GDM1 (cell line): ENCODE results near the gene NGB.

Experiments
- DNase-seq: peaks from one replicate; lab custom pipeline; 2025; lab: John Stamatoyannopoulos, UW

The NGB gene

DNA sequence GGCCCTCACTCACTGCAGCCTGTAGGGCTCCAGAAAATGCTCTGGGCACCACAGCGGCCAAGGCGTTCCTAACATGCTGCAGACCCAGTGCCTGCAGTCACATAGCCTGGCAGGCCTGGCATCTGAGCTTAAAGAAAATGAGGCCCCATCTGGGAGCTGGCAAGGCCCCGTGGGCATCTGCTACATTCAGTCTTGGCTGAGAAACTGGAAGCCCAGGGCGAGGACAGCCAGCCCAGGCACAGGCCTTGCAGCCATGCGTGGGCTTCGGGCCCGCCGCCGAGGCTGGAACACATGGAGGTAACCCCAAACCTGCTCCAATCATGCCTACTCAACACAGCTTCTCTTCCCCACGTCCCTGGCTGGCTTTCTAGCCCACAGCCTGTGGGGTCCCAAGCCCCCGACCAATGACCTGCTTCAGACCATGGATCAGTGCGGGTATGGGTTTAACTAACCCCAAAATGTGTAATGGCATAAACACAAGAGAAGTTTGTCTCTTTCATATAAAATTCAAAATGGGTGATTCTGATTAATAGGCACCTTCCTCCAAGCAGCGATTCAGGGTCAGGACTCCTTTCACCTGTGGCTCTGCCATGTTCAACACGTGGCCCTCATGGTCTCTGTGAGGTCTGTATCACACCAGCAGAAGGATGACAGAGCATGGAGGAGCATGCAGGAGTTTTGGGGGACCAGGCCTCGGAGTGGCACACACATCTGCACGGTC, 6.4 kb downstream of the NGB start:
- DNase-seq, result no peak

DNA sequence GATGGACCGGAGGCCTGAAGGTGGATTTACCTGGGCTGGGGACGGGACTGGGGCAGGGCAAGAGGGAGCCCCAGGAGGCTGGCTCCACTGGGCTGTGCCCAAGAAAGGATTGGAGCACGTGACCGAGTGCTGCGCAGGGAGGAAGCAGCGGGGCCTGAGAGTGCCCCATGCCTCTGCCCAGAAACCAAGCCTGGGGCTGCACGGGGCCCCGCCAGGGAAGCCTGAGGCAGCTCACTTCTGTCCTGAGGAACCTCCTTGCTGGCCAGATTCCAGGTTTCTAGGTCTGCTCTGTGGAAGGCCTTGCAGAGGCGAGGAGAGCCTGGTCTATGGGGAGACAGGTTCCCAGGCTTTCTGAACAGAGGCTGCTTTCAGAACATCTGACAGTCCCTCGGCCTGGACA, 10.4 kb downstream of the NGB start:
- no peak for DNase-seq

DNA sequence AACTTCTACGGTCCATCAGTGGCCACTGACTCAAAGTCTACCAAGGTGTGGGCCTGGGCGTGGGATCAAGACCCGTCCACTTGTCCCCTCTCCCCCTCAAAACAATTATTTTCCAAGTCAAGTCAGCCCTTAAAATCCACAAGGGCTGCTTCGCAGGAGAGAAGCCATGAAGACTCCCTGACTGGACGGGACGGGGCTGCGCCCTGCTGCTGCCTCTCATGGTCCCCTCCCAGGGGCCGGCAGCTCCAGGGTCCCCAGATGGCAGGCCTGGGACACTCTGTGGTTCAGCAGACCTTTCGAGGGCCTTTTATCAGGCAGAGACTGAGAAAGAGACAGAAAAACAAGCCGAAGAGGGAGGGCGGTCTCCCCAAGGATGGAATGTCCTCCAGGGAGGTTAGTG, 10.8 kb downstream of the NGB start:
- no peak for DNase-seq

DNA sequence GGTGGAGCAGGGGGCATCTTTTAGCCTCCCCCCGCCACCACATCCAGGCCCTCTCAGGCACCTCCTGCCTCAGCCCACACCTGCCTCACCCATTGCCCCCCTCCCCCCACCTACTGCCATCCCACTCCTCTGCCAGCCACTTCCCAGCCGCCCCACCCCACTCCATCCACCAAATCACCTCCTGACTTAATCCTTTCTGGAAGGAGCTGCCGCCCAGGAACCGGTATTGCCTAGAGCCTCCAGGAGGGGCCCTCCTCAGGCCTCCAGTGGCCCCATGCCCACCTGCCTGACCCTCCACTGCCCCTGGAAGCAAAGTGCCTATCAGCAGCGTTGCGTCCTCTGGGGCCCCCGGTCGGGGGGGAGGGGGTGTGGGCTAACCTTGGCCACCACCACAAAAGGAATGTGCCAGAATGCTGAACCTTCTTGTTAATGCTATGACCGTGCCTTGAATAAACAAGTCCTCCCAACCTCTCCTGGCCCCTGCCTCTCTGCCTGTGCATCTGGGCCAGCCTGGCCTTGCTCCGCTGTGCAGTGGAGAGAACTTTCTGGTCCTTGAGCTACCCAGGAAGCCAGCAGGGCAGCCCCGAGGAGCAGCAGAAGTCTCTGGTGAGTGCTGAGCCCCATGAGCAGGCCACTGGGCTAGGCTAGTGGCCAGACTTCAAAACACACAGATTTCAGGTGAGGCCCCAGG, 11.8 kb downstream of the NGB start:
- DNase-seq, result no peak

DNA sequence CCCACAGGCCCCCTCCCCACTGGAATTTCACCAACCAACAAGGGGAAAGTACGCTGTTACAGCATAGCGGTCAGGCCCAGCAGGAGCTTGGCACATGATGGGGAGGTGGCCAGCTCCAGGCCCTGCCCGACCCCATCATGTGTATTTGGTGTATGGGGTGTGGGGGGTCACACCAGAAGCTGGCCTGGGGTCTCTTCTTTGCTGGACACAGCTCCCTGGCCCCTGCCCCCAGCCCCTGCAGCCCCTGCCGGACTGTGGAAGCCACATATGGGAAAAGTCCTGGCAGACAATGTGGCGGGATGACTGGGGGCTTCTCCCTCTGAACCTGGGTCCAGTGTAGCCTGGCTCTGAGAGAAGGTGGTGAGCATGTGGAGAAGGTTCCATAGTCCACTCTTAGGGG, 12.4 kb downstream of the NGB start:
- DNase-seq, result no peak

DNA sequence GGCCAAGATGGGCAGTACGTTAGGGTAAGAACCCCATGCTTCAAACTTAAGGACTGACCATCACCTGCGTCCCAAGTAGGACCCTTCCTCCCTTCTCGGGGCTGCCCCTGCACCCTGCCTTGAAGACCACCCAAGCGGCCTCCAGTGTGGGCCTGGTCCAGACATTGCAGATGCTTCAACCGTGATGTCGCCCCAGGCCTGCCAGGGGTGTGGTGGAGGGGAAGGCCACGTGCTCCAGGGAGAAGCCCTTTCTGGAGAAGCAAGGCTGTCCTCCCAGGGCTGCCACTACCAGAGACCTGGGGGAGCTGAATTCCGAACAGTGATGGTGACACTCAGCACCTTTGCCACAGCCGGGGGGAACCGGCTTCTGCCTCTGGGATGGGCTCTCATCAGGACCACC, 13.3 kb downstream of the NGB start:
- DNase-seq, result no peak

DNA sequence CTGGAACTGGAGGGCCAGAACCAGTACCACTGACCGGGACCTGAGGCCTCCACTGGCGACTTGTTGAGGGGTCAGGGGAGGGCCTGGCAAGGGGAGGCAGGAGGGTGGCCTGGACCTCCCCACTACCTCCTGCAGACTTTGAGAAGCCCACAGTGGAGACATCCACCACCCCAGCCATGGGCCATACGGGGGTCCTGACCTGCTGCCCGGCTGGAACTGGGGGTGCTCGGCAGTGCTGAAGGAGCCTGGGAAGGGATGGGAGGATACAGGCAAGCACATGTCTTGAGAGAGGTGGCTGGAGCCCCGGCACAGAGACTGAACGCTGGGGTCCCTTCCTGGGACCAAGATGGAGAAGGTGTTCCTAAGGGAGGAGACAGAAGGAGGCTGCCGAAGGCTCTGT, 14.3 kb downstream of the NGB start:
- no peak for DNase-seq

DNA sequence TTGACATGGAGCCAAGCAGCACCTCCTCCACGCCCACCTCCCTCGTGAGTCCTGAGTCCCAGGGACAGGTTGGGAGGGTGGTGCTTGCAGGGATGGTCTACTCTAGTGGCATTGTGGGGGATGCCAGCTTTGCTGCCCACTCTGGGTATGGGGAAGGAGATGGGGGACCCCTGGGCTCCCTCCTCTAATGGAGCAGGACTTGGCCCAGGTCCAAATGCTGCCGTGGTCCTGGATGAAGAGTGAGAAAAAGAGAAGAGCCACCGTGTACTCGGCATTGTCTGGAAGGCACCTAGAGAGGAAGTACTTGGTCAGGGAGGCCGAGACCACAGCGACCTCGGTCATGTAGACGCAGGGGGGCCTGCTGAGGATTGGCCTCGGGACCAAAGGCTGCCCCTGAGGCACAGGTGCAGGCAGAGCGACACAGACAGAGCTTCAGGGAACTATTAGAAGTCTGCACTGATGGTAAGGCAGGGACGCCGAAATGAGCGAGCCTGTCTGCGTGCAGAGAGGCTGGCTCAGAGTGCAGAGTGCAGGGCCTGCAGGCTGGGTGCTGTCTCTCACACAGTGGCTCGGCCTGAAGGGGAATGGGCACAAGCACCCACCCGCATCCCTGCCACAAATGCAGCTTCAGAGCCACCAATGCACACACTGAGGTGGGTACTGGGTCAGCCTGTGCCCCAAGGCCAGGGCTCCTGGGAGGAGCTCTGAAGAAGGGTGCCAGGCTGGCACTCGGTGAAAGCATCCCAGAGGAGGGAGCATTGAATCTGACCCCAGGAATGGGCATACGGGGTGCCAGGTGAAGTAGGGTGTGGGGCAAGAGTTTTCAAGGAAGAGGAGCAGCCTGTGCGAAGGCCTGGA, 17.4 kb downstream of the NGB start:
- no peak for DNase-seq

DNA sequence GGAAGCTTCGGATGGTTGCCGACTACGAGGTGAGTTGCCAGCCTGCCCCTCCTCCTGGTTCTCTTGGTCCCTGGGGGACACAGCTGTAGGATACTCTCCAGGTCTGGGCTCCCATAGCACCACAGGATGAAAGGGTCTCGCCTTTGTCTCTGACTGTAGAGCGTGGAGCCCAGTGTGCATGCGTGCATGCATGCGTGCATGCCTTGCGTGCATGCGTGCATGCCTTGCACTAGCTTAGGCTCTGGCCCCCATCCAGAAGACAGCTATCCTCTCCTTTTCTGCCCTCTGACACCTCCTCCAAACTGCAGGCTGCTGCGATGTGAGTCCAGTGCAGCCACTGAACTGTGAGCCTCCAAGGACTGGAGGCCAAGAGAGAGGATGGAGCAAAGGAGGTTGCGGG, 19.1 kb downstream of the NGB start:
- DNase-seq, result no peak

DNA sequence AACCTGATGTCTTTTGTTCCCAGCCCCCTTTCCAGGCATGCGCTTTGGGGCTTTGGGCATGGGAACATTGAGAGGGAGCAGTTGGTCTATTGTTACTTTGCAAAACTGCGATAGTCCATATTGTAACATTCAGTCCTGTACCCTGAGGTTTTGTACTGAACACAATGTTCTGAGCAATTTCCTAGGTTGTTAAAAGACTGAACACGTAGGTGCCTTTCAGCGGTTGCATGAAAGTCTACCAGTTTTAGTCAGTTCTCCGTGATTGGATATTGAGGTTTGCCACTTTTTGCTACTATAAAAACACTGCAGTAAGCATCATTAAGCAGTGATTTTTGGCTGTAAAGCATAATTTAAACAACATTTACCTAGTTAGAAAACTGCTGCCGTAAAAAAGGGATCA, 20.1 kb downstream of the NGB start:
- no peak for DNase-seq

DNA sequence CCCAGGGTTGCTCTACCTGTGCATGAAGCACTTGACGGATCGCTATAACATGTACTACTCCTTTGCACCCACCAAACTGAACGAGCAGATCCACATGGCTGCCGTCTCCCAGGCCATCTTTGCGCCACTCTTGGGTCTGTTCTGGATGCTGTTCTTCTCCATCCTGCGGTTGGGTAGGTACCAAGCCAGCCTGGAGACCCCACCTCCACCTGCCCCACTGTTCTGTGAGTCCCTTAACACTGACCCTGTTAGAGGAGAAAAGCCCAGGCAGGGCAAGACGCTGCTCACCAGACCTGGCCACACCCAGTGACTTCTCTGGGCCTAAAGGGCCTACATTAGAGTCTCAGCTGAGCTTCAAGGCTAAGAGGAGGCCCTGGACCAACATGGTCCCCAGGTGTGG, 21.7 kb downstream of the NGB start:
- DNase-seq, result no peak

DNA sequence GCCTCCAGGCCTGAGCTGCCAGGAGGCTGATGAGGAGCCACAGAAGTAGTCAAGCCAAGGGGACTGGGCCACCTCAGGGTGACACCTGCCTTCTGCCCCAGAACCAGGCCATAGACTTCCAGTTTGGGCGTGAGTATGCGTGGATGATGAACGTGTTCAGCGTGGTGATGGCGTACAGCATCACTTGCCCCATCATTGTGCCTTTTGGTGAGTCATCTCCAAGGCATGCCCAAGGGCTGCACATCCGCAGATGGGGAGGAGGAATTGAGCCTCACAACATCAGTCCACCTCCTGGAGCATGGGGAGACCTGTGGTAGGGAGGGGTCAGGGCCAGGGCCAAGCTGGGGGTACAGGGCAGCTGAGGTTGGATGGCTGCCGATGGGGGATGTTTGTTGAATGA, 22.3 kb downstream of the NGB start:
- no peak for DNase-seq

DNA sequence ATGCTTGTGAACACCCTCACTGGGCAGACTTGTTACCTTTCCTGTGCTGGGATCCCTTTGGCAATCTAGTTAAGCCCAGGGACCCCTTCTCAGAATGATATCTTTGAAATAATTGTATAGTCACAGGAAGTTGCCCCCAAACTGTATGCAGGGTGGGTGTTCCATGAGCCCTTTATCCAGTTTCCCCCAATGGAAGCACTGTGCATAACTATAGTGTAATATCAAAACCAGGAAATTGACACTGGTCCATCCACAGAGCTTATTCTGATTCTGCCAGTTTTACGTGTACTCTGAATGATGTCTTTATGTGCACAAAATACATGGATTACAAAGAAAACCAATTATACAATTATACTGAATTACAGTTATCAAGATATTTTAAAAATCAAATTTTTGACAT, 24.2 kb downstream of the NGB start:
- no peak for DNase-seq

DNA sequence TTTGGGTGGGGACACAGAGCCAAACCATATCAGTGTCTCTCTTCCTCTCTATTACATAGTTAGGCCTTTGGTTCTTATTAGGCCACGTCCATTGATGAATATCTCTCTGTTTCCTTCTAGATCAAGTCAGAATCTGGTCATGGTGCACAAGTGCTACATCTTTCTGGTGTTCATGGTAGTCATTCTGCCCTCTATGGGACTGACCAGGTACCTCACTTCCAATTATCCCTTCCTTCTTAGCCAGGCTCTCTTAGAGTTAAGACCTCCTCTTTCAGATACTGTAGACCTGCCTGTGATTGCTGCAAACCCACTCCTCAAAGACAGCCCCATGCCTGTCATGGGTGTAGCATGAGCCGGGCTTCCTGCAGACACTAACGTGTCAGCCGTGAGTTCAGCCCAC, 25.2 kb downstream of the NGB start:
- DNase-seq, result no peak

DNA sequence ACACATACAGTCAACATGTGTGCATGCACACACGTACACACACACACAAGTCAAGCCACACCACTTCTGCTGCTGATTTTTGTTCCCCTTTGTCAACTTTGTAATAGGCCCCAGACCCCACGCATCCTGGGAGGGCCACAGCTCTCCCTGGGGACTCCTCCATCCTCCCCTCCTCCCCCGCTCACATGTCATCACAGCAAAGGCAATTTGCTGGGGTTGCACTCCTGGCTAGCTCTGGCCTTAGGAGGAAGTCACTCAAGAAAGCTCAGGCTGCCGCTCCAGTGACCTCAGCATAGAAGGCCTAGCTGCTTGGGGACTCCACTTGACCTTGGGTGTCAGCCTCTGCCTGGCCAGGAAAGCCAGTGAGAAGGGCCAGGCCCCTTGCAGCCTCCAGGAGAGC, 27.2 kb downstream of the NGB start:
- no peak for DNase-seq

DNA sequence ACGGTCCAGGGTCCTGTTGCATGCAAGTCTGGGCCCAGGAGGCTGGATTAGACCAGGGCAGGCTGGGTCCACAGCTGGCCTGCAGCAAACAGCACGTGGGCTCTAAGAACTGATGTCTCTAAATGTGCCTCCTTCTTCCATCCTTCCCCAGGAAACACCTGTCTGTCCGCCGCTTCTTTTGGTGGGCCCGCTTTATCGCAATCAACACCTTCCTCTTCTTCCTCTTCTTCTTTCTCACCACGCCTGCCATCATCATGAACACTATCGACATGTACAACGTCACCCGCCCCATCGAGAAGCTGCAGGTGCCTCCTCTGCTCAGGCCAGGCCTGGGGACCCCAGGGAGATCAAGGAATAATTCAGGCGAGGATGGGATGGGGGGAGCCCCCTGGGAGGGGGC, 28.3 kb downstream of the NGB start:
- no peak for DNase-seq

DNA sequence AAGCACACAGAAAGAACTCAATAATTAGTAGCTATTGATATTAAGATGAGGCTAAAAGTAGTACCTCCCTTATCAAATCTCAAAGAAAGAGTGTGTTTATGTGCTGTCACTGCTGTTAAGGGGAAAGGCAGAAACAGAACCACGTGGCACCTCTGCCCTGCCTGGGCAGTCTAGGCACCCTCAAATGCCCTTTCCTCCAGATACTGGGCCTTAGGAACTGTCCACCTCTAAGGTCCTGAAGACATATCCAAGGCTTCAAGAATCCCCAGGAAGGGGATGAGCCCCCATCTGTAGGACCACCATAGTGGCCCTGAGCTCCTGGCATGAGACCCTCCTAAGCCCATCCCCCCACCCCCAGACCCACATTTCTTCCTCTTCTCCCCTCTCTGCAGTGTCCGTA, 29.1 kb downstream of the NGB start:
- DNase-seq, result no peak

DNA sequence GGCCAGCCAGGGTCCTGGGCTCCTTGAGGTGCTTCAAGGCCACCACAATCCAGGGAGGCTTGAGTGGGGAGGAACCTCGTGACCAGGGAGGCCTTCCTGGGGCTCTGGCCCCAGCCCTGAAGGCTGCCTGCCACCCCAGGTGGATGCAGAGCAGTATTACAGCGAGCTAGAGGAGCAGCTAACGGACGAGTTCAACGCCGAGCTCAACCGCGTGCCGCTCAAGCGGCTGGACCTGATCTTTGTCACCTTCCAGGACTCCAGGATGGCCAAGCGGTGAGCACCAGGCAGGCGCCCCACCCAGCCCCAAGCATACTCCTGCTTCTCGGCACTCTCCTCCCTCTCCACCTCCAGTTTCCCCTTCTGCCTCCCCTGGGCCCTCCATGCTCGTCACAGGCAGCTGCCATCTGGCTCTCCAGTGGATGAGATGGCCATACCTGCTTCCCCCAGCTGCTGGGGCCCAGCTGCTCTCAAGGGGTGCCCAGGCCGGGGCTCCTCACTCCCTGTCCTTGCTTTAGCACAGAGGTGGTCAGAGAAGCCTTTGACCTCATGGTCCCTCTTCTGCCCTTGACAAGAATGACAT, 30.6 kb downstream of the NGB start:
- no peak for DNase-seq

DNA sequence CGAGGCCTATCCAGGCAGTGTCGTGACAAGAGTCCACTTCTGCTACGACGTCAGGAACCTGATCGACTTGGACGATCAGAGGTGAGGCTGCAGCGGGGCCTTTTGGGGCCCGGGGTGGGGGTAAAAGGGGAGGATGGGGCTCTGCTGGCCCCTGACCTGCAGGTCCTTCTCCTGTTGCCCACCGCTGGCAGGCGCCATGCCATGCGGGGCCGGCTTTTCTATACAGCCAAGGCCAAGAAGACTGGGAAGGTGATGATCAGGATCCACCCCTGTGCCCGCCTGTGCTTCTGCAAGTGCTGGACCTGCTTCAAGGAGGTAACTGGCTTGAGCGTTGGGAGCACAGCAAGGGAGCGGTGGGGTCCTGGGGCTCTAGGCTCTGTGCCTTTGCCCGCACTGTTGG, 31.6 kb downstream of the NGB start:
- DNase-seq, result no peak

DNA sequence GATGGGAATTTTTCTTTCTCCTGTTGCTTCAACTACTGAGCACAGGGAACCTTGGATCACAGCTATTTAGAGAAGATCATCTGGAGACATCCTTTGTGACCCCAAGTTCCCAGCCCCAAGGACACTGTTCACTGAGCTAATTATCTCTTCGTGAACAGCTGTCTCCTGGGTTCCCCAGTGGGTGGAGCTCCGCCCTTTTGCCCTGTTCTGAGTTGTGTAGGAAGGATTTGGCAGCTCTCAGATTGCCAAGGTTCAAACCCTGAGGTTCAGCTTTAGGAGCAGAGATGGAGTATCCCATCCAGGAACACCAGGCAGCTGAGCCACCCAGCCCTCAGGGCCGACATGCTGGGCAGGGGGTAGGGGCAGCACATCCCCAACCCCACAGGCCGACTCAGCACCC, 32.0 kb downstream of the NGB start:
- DNase-seq, result no peak

DNA sequence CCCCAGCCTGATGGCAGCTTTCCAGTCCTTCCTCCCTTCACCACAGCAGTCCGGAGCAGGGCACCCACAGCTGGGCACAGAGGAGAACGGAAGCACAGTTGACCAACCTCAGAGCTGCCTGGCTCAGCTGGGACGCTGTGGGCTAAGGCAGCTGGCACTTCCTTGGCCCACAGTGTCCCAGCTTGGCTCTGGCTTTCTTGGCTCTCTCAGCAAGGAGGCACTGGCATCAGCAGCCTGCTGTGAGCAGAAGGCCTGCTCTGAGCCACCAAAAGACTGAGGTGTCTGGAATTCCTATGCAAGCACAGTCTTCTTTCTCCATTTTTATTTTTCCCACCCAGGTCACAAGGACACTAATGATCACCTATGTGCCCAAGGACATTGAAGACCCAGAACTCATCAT, 32.6 kb downstream of the NGB start:
- no peak for DNase-seq

DNA sequence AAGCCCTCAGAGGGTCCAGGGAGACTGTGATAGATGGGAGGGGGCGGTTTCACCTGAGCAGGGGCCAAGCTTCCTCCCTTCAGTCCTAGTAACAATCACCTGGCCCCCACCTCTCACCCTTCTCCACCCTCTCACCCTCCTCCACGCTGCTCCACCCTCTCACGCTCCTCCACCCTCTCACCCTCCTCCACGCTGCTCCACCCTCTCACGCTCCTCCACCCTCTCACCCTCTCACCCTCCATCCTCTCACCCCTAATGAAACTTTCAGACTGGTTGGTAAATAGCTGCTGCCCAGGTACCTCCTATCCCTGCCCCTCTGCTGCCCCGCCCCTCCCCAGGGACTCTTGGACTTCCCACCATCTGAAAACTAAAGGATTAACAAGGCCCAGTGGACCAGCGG, 34.2 kb downstream of the NGB start:
- DNase-seq, result no peak

DNA sequence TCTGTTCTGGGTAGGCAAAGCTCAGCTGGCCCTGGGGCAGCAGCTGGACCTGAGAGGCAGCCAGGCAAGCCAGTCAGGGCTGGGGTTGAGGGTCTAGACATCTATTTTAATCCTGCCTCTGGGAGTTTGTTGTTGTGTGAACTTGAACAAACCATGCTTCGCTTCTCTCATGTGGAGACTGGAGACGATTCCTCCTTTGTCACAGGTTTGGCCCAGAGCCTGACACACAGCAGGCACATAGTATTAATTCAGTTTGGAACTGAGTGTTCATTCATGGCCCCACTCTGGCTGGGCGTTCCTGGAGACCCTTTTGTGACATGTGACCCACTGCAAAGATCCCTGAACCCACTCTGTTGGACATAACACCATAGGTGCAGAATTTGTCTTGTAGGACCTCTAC, 39.3 kb downstream of the NGB start:
- DNase-seq, result no peak
